Measurements from ENCODE around the gene EBP.
"Not testable (repeated sequence)": the region's sequence is repeated elsewhere in the genome, so short reads cannot be mapped to it uniquely, and the experiment has no call there.

Gene EBP

GRCh38 chrX:48540028-48540375 is 18.4 kb downstream of the EBP start:
- in situ Hi-C loops (cut with HindIII; ENCODE audit: low sequenced_read_pairs) = no loop called here
- H3K4me3 ChIP-seq (ENCODE audit: low read depth, low read length) = peak overlapping the region; percentile 65
- TF ChIP-seq CTCF (IDR thresholded peaks at IDR 0.05; ENCODE audit: low read depth, low read length) = no peak
- peak; percentile 36 for DNase-seq (ENCODE audit: low read depth, low spot score)

- H3K4me3 ChIP-seq (ENCODE audit: low read depth, low read length) = peak overlapping the region; percentile 65
- no peak for TF ChIP-seq CTCF (IDR thresholded peaks at IDR 0.05; ENCODE audit: low read depth, low read length)
- in situ Hi-C loops (cut with HindIII; ENCODE audit: low sequenced_read_pairs) = no loop called here
- no peak for DNase-seq (ENCODE audit: low read depth, low spot score)
Measured at GRCh38 chrX:48540480-48540879, 18.9 kb downstream of the EBP start.

GRCh38 chrX:48541140-48541814 is 19.7 kb downstream of the EBP start:
- TF ChIP-seq CTCF (IDR thresholded peaks at IDR 0.05; ENCODE audit: low read depth, low read length) = no peak
- DNase-seq (ENCODE audit: low read depth, low spot score) = no peak
- H3K4me3 ChIP-seq (ENCODE audit: low read depth, low read length) = no peak overlapping the region
- in situ Hi-C loops (cut with HindIII; ENCODE audit: low sequenced_read_pairs) = no loop called here

GRCh38 chrX:48548871-48549270 is 27.3 kb downstream of the EBP start:
- TF ChIP-seq CTCF (IDR thresholded peaks at IDR 0.05; ENCODE audit: low read depth, low read length) = no peak
- DNase-seq (ENCODE audit: low read depth, low spot score) = no peak
- in situ Hi-C loops (cut with HindIII; ENCODE audit: low sequenced_read_pairs) = no loop called here
- no peak overlapping the region for H3K4me3 ChIP-seq (ENCODE audit: low read depth, low read length)

- H3K4me3 ChIP-seq (ENCODE audit: low read depth, low read length); in situ Hi-C loops (cut with HindIII; ENCODE audit: low sequenced_read_pairs); DNase-seq (ENCODE audit: low read depth, low spot score): not testable (repeated sequence)
Measured at GRCh38 chrX:48555731-48556325, 34.2 kb downstream of the EBP start.

GRCh38 chrX:48558271-48558670 is 36.7 kb downstream of the EBP start:
- in situ Hi-C loops (cut with HindIII; ENCODE audit: low sequenced_read_pairs) = no loop called here
- peak; percentile 73 for DNase-seq (ENCODE audit: low read depth, low spot score)
- TF ChIP-seq CTCF (IDR thresholded peaks at IDR 0.05; ENCODE audit: low read depth, low read length) = no peak
- no peak overlapping the region for H3K4me3 ChIP-seq (ENCODE audit: low read depth, low read length)

GRCh38 chrX:48559636-48560035 is 38.0 kb downstream of the EBP start:
- in situ Hi-C loops (cut with HindIII; ENCODE audit: low sequenced_read_pairs) = no loop called here
- no peak for DNase-seq (ENCODE audit: low read depth, low spot score)
- TF ChIP-seq CTCF (IDR thresholded peaks at IDR 0.05; ENCODE audit: low read depth, low read length) = no peak
- H3K4me3 ChIP-seq (ENCODE audit: low read depth, low read length) = no peak overlapping the region

Measured in astrocyte of the spinal cord (primary cell).